Tibial nerve (tissue), 3 donors: Measurements from ENCODE around the gene CFAP73.

ENCODE experiments used
- POLR2A ChIP-seq, 2 donors: fragments of 450-650 bp; IDR thresholded peaks; one replicate each; pipeline ENCODE4 v1.6.1; 2017; ENCODE audit warnings: antibody characterized with exemption in 2 of 2, mild to moderate bottlenecking in 2 of 2, moderate library complexity in 2 of 2
- TF ChIP-seq, protein P1 (sequence below), 5 experiments: fragments of 200-600 bp in 3 of 5; fragments of 450-650 bp in 2 of 5; sonication (generic) in 3 of 5; IDR thresholded peaks; one replicate each; pipeline ENCODE4 v1.5.1; 2016 to 2019; ENCODE audit warnings: antibody characterized with exemption in 5 of 5, mild to moderate bottlenecking in 3 of 5, moderate library complexity in 2 of 5

DNA sequence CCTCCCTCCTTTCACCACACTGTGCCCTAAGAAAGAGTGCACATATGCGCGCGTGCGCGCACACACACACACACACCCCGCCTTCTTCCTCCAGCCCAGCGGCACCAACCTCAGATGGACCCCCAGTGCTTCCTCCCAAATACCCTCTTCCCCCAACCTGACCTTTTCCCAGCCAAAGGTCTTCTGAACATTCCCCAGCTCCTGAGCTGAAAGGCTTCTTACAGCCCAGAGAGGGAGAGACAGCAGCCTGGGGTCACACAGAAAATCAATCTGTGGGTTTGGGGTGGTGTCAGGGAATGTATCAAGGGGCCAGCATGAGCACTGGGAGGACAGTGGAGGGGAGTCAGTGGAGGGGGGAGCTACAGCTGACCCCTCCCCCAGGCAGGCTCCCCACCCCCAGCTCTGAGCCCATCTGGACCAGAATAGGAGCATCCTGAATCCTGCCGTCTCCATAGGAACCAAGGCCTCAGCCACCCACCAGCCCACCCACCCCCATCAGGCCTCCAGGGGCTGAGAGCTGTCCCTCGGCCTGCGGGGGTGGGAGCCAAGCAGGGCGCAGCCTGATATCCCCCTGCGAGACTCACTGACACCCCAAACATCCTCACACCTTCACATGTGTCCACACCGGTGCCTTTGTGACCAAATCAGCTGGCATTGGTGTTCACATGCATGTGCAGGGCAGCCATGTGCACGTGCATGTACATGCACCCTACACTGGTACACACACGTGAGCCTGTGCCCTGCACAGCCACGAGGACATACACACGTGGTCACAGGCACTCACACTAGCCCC, 19.7 kb upstream of the CFAP73 start:
- TF ChIP-seq, protein P1, sequence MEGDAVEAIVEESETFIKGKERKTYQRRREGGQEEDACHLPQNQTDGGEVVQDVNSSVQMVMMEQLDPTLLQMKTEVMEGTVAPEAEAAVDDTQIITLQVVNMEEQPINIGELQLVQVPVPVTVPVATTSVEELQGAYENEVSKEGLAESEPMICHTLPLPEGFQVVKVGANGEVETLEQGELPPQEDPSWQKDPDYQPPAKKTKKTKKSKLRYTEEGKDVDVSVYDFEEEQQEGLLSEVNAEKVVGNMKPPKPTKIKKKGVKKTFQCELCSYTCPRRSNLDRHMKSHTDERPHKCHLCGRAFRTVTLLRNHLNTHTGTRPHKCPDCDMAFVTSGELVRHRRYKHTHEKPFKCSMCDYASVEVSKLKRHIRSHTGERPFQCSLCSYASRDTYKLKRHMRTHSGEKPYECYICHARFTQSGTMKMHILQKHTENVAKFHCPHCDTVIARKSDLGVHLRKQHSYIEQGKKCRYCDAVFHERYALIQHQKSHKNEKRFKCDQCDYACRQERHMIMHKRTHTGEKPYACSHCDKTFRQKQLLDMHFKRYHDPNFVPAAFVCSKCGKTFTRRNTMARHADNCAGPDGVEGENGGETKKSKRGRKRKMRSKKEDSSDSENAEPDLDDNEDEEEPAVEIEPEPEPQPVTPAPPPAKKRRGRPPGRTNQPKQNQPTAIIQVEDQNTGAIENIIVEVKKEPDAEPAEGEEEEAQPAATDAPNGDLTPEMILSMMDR (IDR thresholded peaks at IDR 0.05), result no peak
- no peak for TF ChIP-seq POLR2A (IDR thresholded peaks at IDR 0.05)
